ENCODE measurements around the gene ROBO1. TPM values are rescaled to one million over a fixed set of nuclear protein-coding genes. Genes with fewer than 3 reads are reported as not detected.

ROBO1 gene
- total and polyA plus RNA-seq, 2 donors (not counting 3 experiments of a cell fraction or from before 2014, with no cell fraction given) = 5.9 to 14.2 TPM

- Histone ChIP-seq H4K20me1 (replicated peaks; ENCODE audit: control insufficient read depth, extremely low read depth, insufficient read depth, low read length) (no peaks in the 10 kb centered on the region), H3K79me2 (ENCODE audit: control insufficient read depth, insufficient read depth, low read length) (no peaks in the 10 kb centered on the region), H3K9me1 (replicated peaks; ENCODE audit: control insufficient read depth, extremely low read depth, insufficient read depth, low read length) (no peaks in the 10 kb centered on the region), H3K9ac (replicated peaks; ENCODE audit: extremely low read depth, insufficient read depth, low read length) (no peak overlapping the region), H3K4me1 (ENCODE audit: control insufficient read depth, extremely low read depth, insufficient read depth, low read length) (no peaks in the 10 kb centered on the region), H3K9me3 (replicated peaks; ENCODE audit: control insufficient read depth, insufficient read depth, low read length) (no peaks in the 10 kb centered on the region), H3K36me3 (ENCODE audit: control insufficient read depth in 2 of 2, extremely low read depth in 1 of 2, insufficient read depth in 2 of 2, low read length in 2 of 2) (no peaks in the 10 kb centered on the region), H3K27me3 (ENCODE audit: control insufficient read depth in 2 of 2, insufficient read depth in 2 of 2, low read length in 2 of 2) (no peaks in the 10 kb centered on the region), H3K4me2 (ENCODE audit: insufficient read depth, low read length) (no peak overlapping the region), H2AFZ (ENCODE audit: low read depth, low read length) (no peak overlapping the region), H3K4me3 (replicated peaks in 1 of 3; ENCODE audit: insufficient read depth in 1 of 3, low read depth in 1 of 3, low read length in 3 of 3) (no peak overlapping the region), H3K27ac (ENCODE audit: insufficient read depth, low read depth, low read length) (no peak overlapping the region)
- FAIRE-seq (no peak), DNase-seq (ENCODE audit: low read depth, low spot score) (no peak)
- ChIA-PET CTCF (interaction anchor here (1.3 kb wide), 1 partner anchor 18 kb away, joined by 3 read pairs; no protein-coding TSS in a partner anchor), POLR2A (no interaction called here)
- dilution Hi-C loops (cut with MboI; ENCODE audit: extremely low pct_ligation_motif_present, low sequenced_read_pairs) (no loop called here), intact Hi-C loops (cut with micrococcal nuclease) (no loop called here)
- BruUV-seq (replicated peaks) = no TSS peak
- TF ChIP-seq EZH2 (IDR thresholded peaks at IDR 0.05; ENCODE audit: borderline replicate concordance, low read depth, low read length, severe bottlenecking) = no peak
- no peak for TF ChIP-seq CTCF (IDR thresholded peaks at IDR 0.05; ENCODE audit: extremely low read depth in 1 of 2, insufficient read depth in 1 of 2, low read depth in 1 of 2, low read length in 2 of 2)
- TF ChIP-seq POLR2A (IDR thresholded peaks at IDR 0.05; ENCODE audit: low read depth, low read length) = no peak
- TF ChIP-seq JUN (IDR thresholded peaks at IDR 0.05; ENCODE audit: borderline replicate concordance, insufficient read depth, insufficient read length, low read depth) = no peak
- TF ChIP-seq GATA2 (IDR thresholded peaks at IDR 0.05; ENCODE audit: insufficient read depth, insufficient read length, low read depth, low read length) = no peak
- no peak for TF ChIP-seq MYC (IDR thresholded peaks at IDR 0.05; ENCODE audit: low read depth, low read length)
- no peak for TF ChIP-seq MAX (IDR thresholded peaks at IDR 0.05; ENCODE audit: insufficient read depth, insufficient read length)
- no peak for TF ChIP-seq FOS (IDR thresholded peaks at IDR 0.05; ENCODE audit: borderline replicate concordance, insufficient read depth, low read length)
- no peak for TF ChIP-seq POLR2AphosphoS5 (IDR thresholded peaks at IDR 0.05; ENCODE audit: insufficient read depth, low read depth, low read length)
Measured at GRCh38 chr3:79246875-79247724, 520.7 kb downstream of the ROBO1 start.

Data from endothelial cell of umbilical vein (primary cell).